Right atrium auricular region (tissue), 2 donors: Measurements from ENCODE around the gene CSRP3. TPM values are rescaled to one million over a fixed set of nuclear protein-coding genes. Genes with fewer than 3 reads are reported as not detected.

Experiments
- DNase-seq: peaks from one replicate; pipeline ENCODE4 v3.0.0-alpha.2; 2019; ENCODE audit warnings: low spot score
- H3K27ac ChIP-seq, 2 donors: fragments of 200-600 bp; sonication (generic); 1 replicate in 1 of 2; 2 replicates in 1 of 2; pipeline ENCODE4 v1.5.1; 2016 to 2019
- H3K27me3 ChIP-seq, 2 donors: fragments of 200-600 bp; sonication (generic); one replicate each; pipeline versions ENCODE4 v1.5.1 to v1.6.0; 2017 to 2019
- H3K36me3 ChIP-seq: fragments of 200-600 bp; sonication (generic); one replicate; pipeline ENCODE4 v1.5.1; 2016
- H3K4me1 ChIP-seq, 2 donors: fragments of 200-600 bp; sonication (generic); one replicate each; pipeline versions ENCODE4 v1.5.1 to v1.6.0; 2017 to 2019
- H3K4me3 ChIP-seq, 2 donors: fragments of 200-600 bp; sonication (generic); 1 replicate in 1 of 2; 2 replicates in 1 of 2; pipeline ENCODE4 v1.5.1; 2017 to 2019; ENCODE audit warnings: mild to moderate bottlenecking in 1 of 2, moderate library complexity in 1 of 2
- H3K9me3 ChIP-seq, 2 donors: fragments of 200-600 bp; sonication (generic); one replicate each; pipeline ENCODE4 v1.5.1; 2019
- total RNA-seq, 2 donors: library from RNA; depleted of rRNA; stranded (reverse); fragments of >200 nt; gene quantifications; one replicate each; pipeline ENCODE4 v1.1.0, GENCODE V29; 2016
- TF ChIP-seq, protein P1 (sequence below), 2 donors: fragments of 200-600 bp; sonication (generic); IDR thresholded peaks; one replicate each; pipeline ENCODE4 v1.5.1; 2019; ENCODE audit warnings: antibody characterized with exemption in 2 of 2

CSRP3 gene
- total RNA-seq, 2 donors from 2014 or later: 1,021 to 1,621 TPM

DNA sequence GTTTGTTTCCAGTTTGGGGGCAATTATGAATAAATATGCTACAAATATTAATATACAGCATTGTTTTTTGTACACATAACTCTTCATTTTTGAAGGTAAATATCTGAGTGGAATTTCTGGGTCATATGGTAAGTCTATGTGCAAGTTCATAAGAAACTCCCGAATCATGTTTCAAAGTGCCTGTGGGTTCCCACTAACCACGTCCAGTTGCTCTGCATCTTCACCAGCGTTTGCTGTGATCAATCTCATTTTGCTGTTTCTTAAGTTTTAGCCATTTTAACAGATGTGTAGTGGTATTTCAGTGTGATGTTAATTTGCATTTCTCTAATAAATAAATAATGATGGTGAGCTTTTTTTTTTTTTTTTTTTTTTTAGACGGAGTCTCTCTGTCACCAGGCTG is 14.2 kb upstream of the CSRP3 start:
- no peaks in the 10 kb centered on the region for H3K9me3 ChIP-seq
- DNase-seq: no peak
- H3K27ac ChIP-seq: no peak overlapping the region
- H3K27me3 ChIP-seq: no peaks in the 10 kb centered on the region
- no peak overlapping the region for H3K4me3 ChIP-seq
- peaks cover 0 to 21% of the 10 kb centered on the region in 2 donors for H3K4me1 ChIP-seq
- H3K36me3 ChIP-seq: no peaks in the 10 kb centered on the region
- TF ChIP-seq, protein P1, sequence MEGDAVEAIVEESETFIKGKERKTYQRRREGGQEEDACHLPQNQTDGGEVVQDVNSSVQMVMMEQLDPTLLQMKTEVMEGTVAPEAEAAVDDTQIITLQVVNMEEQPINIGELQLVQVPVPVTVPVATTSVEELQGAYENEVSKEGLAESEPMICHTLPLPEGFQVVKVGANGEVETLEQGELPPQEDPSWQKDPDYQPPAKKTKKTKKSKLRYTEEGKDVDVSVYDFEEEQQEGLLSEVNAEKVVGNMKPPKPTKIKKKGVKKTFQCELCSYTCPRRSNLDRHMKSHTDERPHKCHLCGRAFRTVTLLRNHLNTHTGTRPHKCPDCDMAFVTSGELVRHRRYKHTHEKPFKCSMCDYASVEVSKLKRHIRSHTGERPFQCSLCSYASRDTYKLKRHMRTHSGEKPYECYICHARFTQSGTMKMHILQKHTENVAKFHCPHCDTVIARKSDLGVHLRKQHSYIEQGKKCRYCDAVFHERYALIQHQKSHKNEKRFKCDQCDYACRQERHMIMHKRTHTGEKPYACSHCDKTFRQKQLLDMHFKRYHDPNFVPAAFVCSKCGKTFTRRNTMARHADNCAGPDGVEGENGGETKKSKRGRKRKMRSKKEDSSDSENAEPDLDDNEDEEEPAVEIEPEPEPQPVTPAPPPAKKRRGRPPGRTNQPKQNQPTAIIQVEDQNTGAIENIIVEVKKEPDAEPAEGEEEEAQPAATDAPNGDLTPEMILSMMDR (IDR thresholded peaks at IDR 0.05): no peak

DNA sequence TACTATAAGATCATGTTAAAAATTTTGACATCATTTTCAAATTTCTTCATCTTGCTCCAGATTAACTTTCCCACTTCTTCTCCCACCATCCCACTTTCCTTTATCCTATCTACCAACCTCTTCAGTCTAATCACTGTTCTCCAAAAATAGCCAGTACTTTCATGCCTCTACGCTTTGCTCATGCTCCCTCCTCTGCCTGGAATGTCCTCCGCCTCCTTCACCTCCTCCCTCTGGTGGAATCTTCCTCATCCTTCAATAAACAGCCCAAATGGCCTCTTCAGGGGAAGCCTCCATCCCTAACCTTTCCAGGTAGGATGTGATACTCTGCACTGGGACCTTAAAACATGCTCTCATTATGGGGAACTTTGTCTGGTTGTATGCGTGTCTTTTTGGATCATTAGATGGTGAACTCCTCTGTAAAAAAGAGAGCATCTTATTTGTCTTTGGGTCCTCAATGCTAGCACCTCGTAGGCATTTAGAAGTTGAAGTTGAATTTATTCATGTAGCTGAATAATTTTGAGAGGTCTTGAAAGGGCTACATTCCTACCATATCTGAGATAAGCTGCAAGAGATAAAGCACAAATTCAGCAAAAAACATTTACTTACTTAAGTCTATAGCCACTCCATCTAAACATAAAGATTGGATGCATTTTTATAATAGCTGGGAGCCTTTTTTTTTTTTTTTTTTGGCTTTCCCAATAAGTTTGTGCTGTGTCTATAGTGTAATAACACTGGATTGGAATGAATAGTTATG is 8.0 kb upstream of the CSRP3 start:
- Histone ChIP-seq H3K9me3 (no peaks in the 10 kb centered on the region), H3K27ac (peak overlapping the region; percentile 66 to 87), H3K27me3 (no peaks in the 10 kb centered on the region), H3K36me3 (no peaks in the 10 kb centered on the region), H3K4me3 (peak overlapping the region; percentile 18 to 23), H3K4me1 (peaks cover 0 to 9% of the 10 kb centered on the region in 2 donors)
- no peak for DNase-seq
- TF ChIP-seq, protein P1 (IDR thresholded peaks at IDR 0.05): no peak

DNA sequence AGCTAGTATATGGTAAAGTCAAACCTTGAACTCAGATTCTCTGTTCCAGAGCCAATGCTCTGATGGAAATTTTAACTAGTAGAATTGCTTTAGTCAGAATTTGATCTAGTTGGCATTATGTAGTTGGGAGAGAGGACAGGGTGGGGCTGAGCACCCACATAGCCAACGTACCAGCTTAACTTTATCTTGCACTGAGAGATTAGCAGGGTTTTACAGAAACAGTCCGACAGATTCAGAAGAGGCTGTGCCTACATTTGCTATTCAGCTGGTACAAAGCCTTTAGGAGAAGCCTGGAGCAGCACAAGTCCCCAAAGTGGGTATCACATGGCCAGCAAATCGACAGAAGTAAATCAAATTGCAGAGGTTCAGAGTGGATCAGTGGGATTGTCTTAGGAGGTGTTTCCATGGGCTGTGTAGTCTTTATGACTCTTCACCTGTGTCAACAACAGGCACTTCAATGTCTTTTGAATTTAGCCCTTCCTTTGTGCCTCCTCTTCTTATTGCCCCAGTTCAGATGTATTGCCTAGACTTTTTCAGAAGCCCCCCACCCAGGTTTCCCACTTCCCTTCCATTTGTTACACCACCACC is 7.3 kb upstream of the CSRP3 start:
- DNase-seq: no peak
- no peaks in the 10 kb centered on the region for H3K36me3 ChIP-seq
- no peaks in the 10 kb centered on the region for H3K9me3 ChIP-seq
- H3K4me1 ChIP-seq: peaks cover 0 to 9% of the 10 kb centered on the region in 2 donors
- no peak overlapping the region for H3K4me3 ChIP-seq
- H3K27me3 ChIP-seq: no peaks in the 10 kb centered on the region
- peak overlapping the region; percentile 66 to 87 for H3K27ac ChIP-seq
- TF ChIP-seq, protein P1 (IDR thresholded peaks at IDR 0.05): no peak

GRCh38 chr11:19208181-19208580 is 6.4 kb upstream of the CSRP3 start:
- H3K27ac ChIP-seq: peak overlapping the region in 1 of 2 donors; percentile 87
- H3K27me3 ChIP-seq: no peaks in the 10 kb centered on the region
- no peak overlapping the region for H3K4me3 ChIP-seq
- no peak for DNase-seq
- TF ChIP-seq, protein P1 (IDR thresholded peaks at IDR 0.05): no peak
- peaks cover 0 to 9% of the 10 kb centered on the region in 2 donors for H3K4me1 ChIP-seq
- no peaks in the 10 kb centered on the region for H3K36me3 ChIP-seq
- no peaks in the 10 kb centered on the region for H3K9me3 ChIP-seq

DNA sequence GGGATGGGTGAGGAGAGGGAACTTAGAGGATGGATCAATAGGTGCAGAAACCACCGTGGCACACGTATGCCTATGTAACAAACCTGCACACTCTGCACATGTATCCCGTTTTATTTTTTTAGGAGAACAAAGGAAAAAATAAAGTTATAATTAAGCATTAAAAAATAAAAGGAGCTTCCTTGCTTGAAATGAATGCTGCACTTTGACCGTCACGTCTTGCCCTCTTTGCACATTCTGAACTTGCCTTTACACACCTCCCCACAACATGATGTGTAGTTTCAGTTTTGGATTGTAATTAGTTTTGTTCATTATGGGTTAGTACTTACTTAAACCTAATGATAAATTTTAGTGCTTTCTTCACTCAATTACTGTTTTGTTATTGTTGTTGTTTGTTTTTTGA is 3.1 kb upstream of the CSRP3 start:
- peaks cover 0 to 9% of the 10 kb centered on the region in 2 donors for H3K4me1 ChIP-seq
- H3K9me3 ChIP-seq: no peaks in the 10 kb centered on the region
- H3K36me3 ChIP-seq: no peaks in the 10 kb centered on the region
- H3K27me3 ChIP-seq: no peaks in the 10 kb centered on the region
- H3K27ac ChIP-seq: peak overlapping the region in 1 of 2 donors; percentile 12
- no peak for DNase-seq
- TF ChIP-seq, protein P1 (IDR thresholded peaks at IDR 0.05): no peak
- H3K4me3 ChIP-seq: no peak overlapping the region
